Endothelial cell of umbilical vein (primary cell): ENCODE measurements around the gene GARIN5A. TPM values are rescaled to one million over a fixed set of nuclear protein-coding genes. Genes with fewer than 3 reads are reported as not detected.

Experiments
- BruUV-seq: library from RNA; stranded (reverse); fragments of 400-500 nt; replicated peaks from 2 replicates; lab custom pipeline; 2021; lab: Mats Ljungman, UMichigan
- CTCF ChIA-PET: fragments of 300-600, 350-600 bp; sonication (Branson Sonifier 250); formaldehyde crosslinking; loops from one replicate; lab custom pipeline; 2021; ENCODE audit warnings: antibody characterized with exemption, inconsistent platforms; lab: Charles Lee
- POLR2A ChIA-PET: fragments of 300-600, 350-600 bp; sonication (Branson Sonifier 250); formaldehyde crosslinking; loops from one replicate; lab custom pipeline; 2021; ENCODE audit warnings: antibody characterized with exemption, inconsistent platforms; lab: Charles Lee
- DNase-seq: peaks from one replicate; pipeline ENCODE4 v3.0.0-alpha.2; 2011; ENCODE audit warnings: low read depth, low spot score
- FAIRE-seq: peaks from 2 replicates; lab custom pipeline; 2011; peaks lifted over from hg19 to GRCh38; lab: Jason Lieb, UNC
- H2AFZ ChIP-seq: 2 replicates; pipeline ENCODE4 v1.6.0; 2012; ENCODE audit warnings: low read depth, low read length, control low read depth, inconsistent platforms
- H3K27ac ChIP-seq: 2 replicates; pipeline ENCODE4 v1.5.1; 2011; ENCODE audit warnings: low read depth, mild to moderate bottlenecking, control low read depth, low read length, moderate library complexity; ENCODE audit not compliant: insufficient read depth
- H3K27me3 ChIP-seq, 2 experiments: 2 replicates each; pipeline versions ENCODE4 v1.6.0 to v1.6.1; 2011; ENCODE audit warnings: low read length in 2 of 2, mixed read lengths in 1 of 2; ENCODE audit not compliant: control insufficient read depth in 2 of 2, insufficient read depth in 2 of 2
- H3K36me3 ChIP-seq, 2 experiments: 2 replicates in 1 of 2; 3 replicates in 1 of 2; pipeline ENCODE4 v1.5.1; 2011; ENCODE audit warnings: low read length in 2 of 2, mild to moderate bottlenecking in 1 of 2, moderate library complexity in 1 of 2; ENCODE audit not compliant: control insufficient read depth in 2 of 2, insufficient read depth in 2 of 2; ENCODE audit errors: extremely low read depth in 1 of 2
- H3K4me1 ChIP-seq: 3 replicates; pipeline ENCODE4 v1.5.1; 2011; ENCODE audit warnings: mild to moderate bottlenecking, low read length; ENCODE audit not compliant: control insufficient read depth, insufficient read depth; ENCODE audit errors: extremely low read depth
- H3K4me2 ChIP-seq: 2 replicates; pipeline ENCODE4 v1.6.1; 2011; ENCODE audit warnings: low read length, control low read depth, mixed read lengths; ENCODE audit not compliant: insufficient read depth
- H3K4me3 ChIP-seq, 3 experiments: fragments of 200-600 bp in 1 of 3; sonication (generic), shearing (Covaris generic) in 1 of 3; replicated peaks in 1 of 3; 2 replicates each; pipeline ENCODE4 v1.5.1; 2011 to 2016; ENCODE audit warnings: control low read depth in 3 of 3, low read length in 3 of 3, mild to moderate bottlenecking in 2 of 3, inconsistent platforms in 1 of 3, low read depth in 1 of 3, moderate library complexity in 1 of 3; ENCODE audit not compliant: insufficient read depth in 1 of 3
- H3K79me2 ChIP-seq: 2 replicates; pipeline ENCODE4 v1.6.0; 2012; ENCODE audit warnings: low read length, inconsistent platforms; ENCODE audit not compliant: control insufficient read depth, insufficient read depth
- H3K9ac ChIP-seq: replicated peaks from 2 replicates; pipeline ENCODE3; 2011; ENCODE audit warnings: low read length, control low read depth; ENCODE audit not compliant: insufficient read depth; ENCODE audit errors: extremely low read depth
- H3K9me1 ChIP-seq: replicated peaks from 3 replicates; pipeline ENCODE4 v1.6.0; 2011; ENCODE audit warnings: mild to moderate bottlenecking, low read length; ENCODE audit not compliant: control insufficient read depth, insufficient read depth; ENCODE audit errors: extremely low read depth
- H3K9me3 ChIP-seq: replicated peaks from 2 replicates; pipeline ENCODE4 v1.5.1; 2012; ENCODE audit warnings: low read length, inconsistent platforms; ENCODE audit not compliant: control insufficient read depth, insufficient read depth
- H4K20me1 ChIP-seq: replicated peaks from 2 replicates; pipeline ENCODE3; 2011; ENCODE audit warnings: mild to moderate bottlenecking, low read length; ENCODE audit not compliant: control insufficient read depth, insufficient read depth; ENCODE audit errors: extremely low read depth
- EZH2 ChIP-seq: IDR thresholded peaks from 2 replicates; pipeline ENCODE4 v1.6.1; 2012; ENCODE audit warnings: borderline replicate concordance, low read depth, mild to moderate bottlenecking, moderate library complexity, low read length, inconsistent platforms; ENCODE audit not compliant: severe bottlenecking
- FOS ChIP-seq: IDR thresholded peaks from 2 replicates; pipeline ENCODE4 v1.6.1; 2011; ENCODE audit warnings: mild to moderate bottlenecking, low read length, moderate library complexity, borderline replicate concordance; ENCODE audit not compliant: insufficient read depth
- GATA2 ChIP-seq: IDR thresholded peaks from 2 replicates; pipeline ENCODE4 v1.7.0; 2011; ENCODE audit warnings: low read depth, mild to moderate bottlenecking, moderate library complexity, mixed read lengths, low read length; ENCODE audit not compliant: insufficient read length, insufficient read depth
- JUN ChIP-seq: IDR thresholded peaks from 2 replicates; pipeline ENCODE4 v1.6.1; 2011; ENCODE audit warnings: borderline replicate concordance, low read depth; ENCODE audit not compliant: insufficient read length, insufficient read depth
- MYC ChIP-seq: IDR thresholded peaks from one replicate; pipeline ENCODE4 v1.6.1; 2011; ENCODE audit warnings: mild to moderate bottlenecking, low read depth, low read length
- POLR2A ChIP-seq: IDR thresholded peaks from 2 replicates; pipeline ENCODE4 v1.6.1; 2012; ENCODE audit warnings: low read depth, mild to moderate bottlenecking, control low read depth, low read length
- POLR2AphosphoS5 ChIP-seq: IDR thresholded peaks from 2 replicates; pipeline ENCODE4 v1.6.1; 2012; ENCODE audit warnings: low read depth, mild to moderate bottlenecking, control low read depth, low read length, moderate library complexity; ENCODE audit not compliant: insufficient read depth
- dilution Hi-C: fragments of 300-500 bp; cut with MboI; formaldehyde crosslinking; loops from one replicate; pipeline ENCODE4 v1.15.0; 2019; ENCODE audit warnings: low sequenced_read_pairs; ENCODE audit not compliant: extremely low pct_ligation_motif_present
- intact Hi-C: fragments of 100-400 bp; cut with micrococcal nuclease; formaldehyde crosslinking; loops from one replicate; pipeline ENCODE4 v1.10.0; 2022
- polyA plus RNA-seq, 4 experiments: library from polyadenylated mRNA; depleted of rRNA in 3 of 4; stranded (reverse) in 3 of 4; unstranded in 1 of 4; fragments of >200 nt; gene quantifications; 2 replicates each; pipeline versions ENCODE4 v1.2.1 to v1.2.3, GENCODE V29; 2011 to 2012; ENCODE audit warnings: missing spikeins in 1 of 4
- total RNA-seq: library from RNA; stranded (reverse); gene quantifications from 2 replicates; pipeline ENCODE4 v1.2.3, GENCODE V29; 2021
- TF ChIP-seq, protein P1 (sequence below), 2 donors: IDR thresholded peaks; 1 replicate in 1 of 2; 2 replicates in 1 of 2; pipeline ENCODE4 v1.5.1; 2011; ENCODE audit warnings: low read length in 2 of 2, mild to moderate bottlenecking in 2 of 2, moderate library complexity in 2 of 2, control low read depth in 1 of 2, inconsistent platforms in 1 of 2, low read depth in 1 of 2; ENCODE audit not compliant: insufficient read depth in 1 of 2; ENCODE audit errors: extremely low read depth in 1 of 2
- TF ChIP-seq, protein P2 (sequence below): IDR thresholded peaks from 2 replicates; pipeline ENCODE4 v1.6.1; 2011; ENCODE audit not compliant: insufficient read depth, insufficient read length

The GARIN5A gene
- total and polyA plus RNA-seq, 2 donors (not counting 3 experiments of a cell fraction or from before 2014, with no cell fraction given): 0.44 to 0.76 TPM

DNA sequence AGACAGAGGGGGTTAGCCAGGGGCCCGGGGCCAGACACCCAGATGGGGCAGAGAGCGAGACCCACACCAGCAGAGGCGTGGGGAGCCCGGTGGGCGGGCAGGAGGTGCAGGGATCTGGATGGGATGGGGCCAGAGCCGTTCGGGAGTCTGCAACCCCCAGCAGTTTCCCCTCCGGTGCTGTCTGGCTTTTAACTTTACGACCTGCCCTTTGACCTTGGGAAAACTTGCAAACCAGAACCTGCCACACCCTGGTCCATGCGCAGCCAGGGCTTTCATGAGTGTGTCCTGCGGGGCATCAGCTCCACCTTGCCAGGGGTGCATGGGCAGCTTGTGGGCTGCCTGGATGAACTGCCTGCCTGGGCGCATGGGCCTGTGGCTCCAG, 24.5 kb upstream of the GARIN5A start:
- Histone ChIP-seq H3K27ac (no peak overlapping the region), H3K4me1 (no peaks in the 10 kb centered on the region), H2AFZ (no peak overlapping the region), H3K4me3 (no peak overlapping the region), H4K20me1 (no peaks in the 10 kb centered on the region), H3K79me2 (no peaks in the 10 kb centered on the region), H3K27me3 (no peaks in the 10 kb centered on the region), H3K4me2 (no peak overlapping the region), H3K9ac (no peak overlapping the region), H3K9me1 (no peaks in the 10 kb centered on the region), H3K9me3 (no peaks in the 10 kb centered on the region), H3K36me3 (no peaks in the 10 kb centered on the region)
- TF ChIP-seq MYC (no peak), FOS (no peak), POLR2A (no peak), EZH2 (no peak), JUN (no peak), GATA2 (no peak), POLR2AphosphoS5 (no peak)
- TF ChIP-seq, protein P1, sequence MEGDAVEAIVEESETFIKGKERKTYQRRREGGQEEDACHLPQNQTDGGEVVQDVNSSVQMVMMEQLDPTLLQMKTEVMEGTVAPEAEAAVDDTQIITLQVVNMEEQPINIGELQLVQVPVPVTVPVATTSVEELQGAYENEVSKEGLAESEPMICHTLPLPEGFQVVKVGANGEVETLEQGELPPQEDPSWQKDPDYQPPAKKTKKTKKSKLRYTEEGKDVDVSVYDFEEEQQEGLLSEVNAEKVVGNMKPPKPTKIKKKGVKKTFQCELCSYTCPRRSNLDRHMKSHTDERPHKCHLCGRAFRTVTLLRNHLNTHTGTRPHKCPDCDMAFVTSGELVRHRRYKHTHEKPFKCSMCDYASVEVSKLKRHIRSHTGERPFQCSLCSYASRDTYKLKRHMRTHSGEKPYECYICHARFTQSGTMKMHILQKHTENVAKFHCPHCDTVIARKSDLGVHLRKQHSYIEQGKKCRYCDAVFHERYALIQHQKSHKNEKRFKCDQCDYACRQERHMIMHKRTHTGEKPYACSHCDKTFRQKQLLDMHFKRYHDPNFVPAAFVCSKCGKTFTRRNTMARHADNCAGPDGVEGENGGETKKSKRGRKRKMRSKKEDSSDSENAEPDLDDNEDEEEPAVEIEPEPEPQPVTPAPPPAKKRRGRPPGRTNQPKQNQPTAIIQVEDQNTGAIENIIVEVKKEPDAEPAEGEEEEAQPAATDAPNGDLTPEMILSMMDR (IDR thresholded peaks at IDR 0.05; ENCODE audit: extremely low read depth in 1 of 2, insufficient read depth in 1 of 2, low read depth in 1 of 2, low read length in 2 of 2): no peak
- TF ChIP-seq, protein P2, sequence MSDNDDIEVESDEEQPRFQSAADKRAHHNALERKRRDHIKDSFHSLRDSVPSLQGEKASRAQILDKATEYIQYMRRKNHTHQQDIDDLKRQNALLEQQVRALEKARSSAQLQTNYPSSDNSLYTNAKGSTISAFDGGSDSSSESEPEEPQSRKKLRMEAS: no peak
- CTCF ChIA-PET: no interaction called here
- dilution Hi-C loops: no loop called here
- intact Hi-C loops: no loop called here
- no peak for DNase-seq
- FAIRE-seq: no peak
- BruUV-seq: no TSS peak
- POLR2A ChIA-PET: interaction anchor here (0.6 kb wide), 1 partner anchor 138 kb away, joined by 3 read pairs; no protein-coding TSS in a partner anchor
